Measurements from ENCODE around the gene MSL3B.

The MSL3B gene

DNA sequence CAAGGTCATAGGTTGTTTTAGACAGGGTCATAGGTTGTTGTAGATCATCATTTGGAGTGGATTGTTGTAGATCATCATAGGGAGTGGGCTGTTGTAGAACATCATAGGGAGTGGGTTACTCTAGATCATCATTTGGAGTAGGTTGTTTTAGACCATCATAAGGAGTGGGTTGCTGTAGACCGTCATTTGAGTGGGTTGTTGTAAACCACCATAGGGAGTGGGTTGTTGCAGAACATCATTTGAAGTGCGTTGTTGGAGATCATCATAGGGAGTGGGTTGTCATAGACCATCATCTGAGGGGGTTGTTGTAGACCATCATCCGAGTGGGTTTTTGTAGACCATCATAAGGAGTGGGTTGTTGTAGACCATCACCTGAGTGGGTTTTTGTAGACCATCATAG is 39.4 kb upstream of the MSL3B start:
- Histone ChIP-seq H3K79me2 (ENCODE audit: control insufficient read depth, insufficient read depth, low read length) (no peaks in the 10 kb centered on the region), H3K9me3 (replicated peaks; ENCODE audit: control insufficient read depth, insufficient read depth, low read depth, low read length) (no peaks in the 10 kb centered on the region), H3K27me3 (ENCODE audit: control insufficient read depth in 2 of 2, insufficient read depth in 2 of 2, low read length in 2 of 2) (peaks cover 2 to 9% of the 10 kb centered on the region in 2 experiments; a peak in 4 of 5 replicates), H2AFZ (ENCODE audit: low read depth, low read length) (no peak overlapping the region), H3K9ac (ENCODE audit: insufficient read depth in 1 of 2, low read depth in 2 of 2, low read length in 2 of 2) (no peak overlapping the region), H3K4me1 (replicated peaks in 1 of 2; ENCODE audit: control insufficient read depth in 2 of 2, insufficient read depth in 2 of 2, low read length in 2 of 2) (no peaks in the 10 kb centered on the region), H3K4me3 (no peak overlapping the region), H3K9me1 (ENCODE audit: control insufficient read depth, insufficient read depth, low read length) (no peaks in the 10 kb centered on the region), H4K20me1 (replicated peaks; ENCODE audit: control insufficient read depth, insufficient read depth, low read length) (no peaks in the 10 kb centered on the region), H3K4me2 (ENCODE audit: insufficient read depth, low read length) (no peak overlapping the region), H3K27ac (ENCODE audit: extremely low read depth, low read depth, low read length) (no peak overlapping the region), H3K36me3 (ENCODE audit: control insufficient read depth, insufficient read depth, low read length) (no peaks in the 10 kb centered on the region)
- ATAC-seq (no peak), FAIRE-seq (no peak), DNase-seq (ENCODE audit: extremely low read depth in 1 of 4, low spot score in 3 of 4) (no peak)
- BruUV-seq (replicated peaks): no TSS peak
- TF ChIP-seq ZNF263 (CRISPR knock-in tag; IDR thresholded peaks at IDR 0.05; ENCODE audit: borderline replicate concordance) (no peak), POLR2AphosphoS2 (IDR thresholded peaks at IDR 0.05; ENCODE audit: low read length) (no peak)
- ChIA-PET POLR2A (no interaction called here), CTCF (ENCODE audit: low intra/inter-chr PET ratio) (no interaction called here)
- intact Hi-C loops (cut with micrococcal nuclease): no loop called here
- whole genome bisulfite sequencing (ENCODE audit: insufficient coverage, low coverage, missing lambda C conversion rate): 0% methylated on average over 3 of the region's 3 CpGs
- in situ Hi-C loops (cut with MboI): no loop called here

DNA sequence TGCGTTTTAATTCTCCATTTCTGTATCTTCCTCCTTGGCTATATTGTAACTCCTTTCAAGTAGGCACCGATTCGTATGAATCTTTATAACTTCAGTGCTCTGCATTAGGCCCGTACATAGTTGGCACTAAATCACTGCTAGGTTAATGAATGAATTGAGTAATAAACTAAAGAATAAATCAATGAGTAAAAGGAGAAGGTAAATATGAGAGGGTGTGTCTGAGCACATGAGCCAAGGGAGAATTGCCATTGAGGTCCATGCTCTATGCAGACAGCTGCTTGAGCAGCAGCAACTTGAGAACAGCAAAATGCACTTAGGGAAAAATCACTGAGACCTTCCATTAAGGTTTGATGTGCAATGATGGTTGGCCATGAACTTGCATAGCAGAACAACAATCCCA is 37.8 kb upstream of the MSL3B start:
- DNase-seq (ENCODE audit: extremely low read depth in 1 of 4, low spot score in 3 of 4): no peak
- intact Hi-C loops (cut with micrococcal nuclease) (no loop called here), in situ Hi-C loops (cut with MboI) (no loop called here)
- Histone ChIP-seq H3K27me3 (ENCODE audit: control insufficient read depth in 2 of 2, insufficient read depth in 2 of 2, low read length in 2 of 2) (peaks cover 2 to 10% of the 10 kb centered on the region in 2 experiments; a peak in 4 of 5 replicates), H3K9me3 (replicated peaks; ENCODE audit: control insufficient read depth, insufficient read depth, low read depth, low read length) (no peaks in the 10 kb centered on the region), H3K4me2 (ENCODE audit: insufficient read depth, low read length) (no peak overlapping the region), H3K4me3 (no peak overlapping the region), H3K9ac (ENCODE audit: insufficient read depth in 1 of 2, low read depth in 2 of 2, low read length in 2 of 2) (no peak overlapping the region), H3K9me1 (ENCODE audit: control insufficient read depth, insufficient read depth, low read length) (no peaks in the 10 kb centered on the region), H2AFZ (ENCODE audit: low read depth, low read length) (no peak overlapping the region), H3K36me3 (ENCODE audit: control insufficient read depth, insufficient read depth, low read length) (no peaks in the 10 kb centered on the region), H3K79me2 (ENCODE audit: control insufficient read depth, insufficient read depth, low read length) (no peaks in the 10 kb centered on the region), H3K4me1 (replicated peaks in 1 of 2; ENCODE audit: control insufficient read depth in 2 of 2, insufficient read depth in 2 of 2, low read length in 2 of 2) (no peaks in the 10 kb centered on the region), H4K20me1 (replicated peaks; ENCODE audit: control insufficient read depth, insufficient read depth, low read length) (no peaks in the 10 kb centered on the region), H3K27ac (ENCODE audit: extremely low read depth, low read depth, low read length) (no peak overlapping the region)
- no peak for ATAC-seq
- CTCF ChIA-PET (ENCODE audit: low intra/inter-chr PET ratio): no interaction called here
- 0% methylated on average over 4 of the region's 4 CpGs for WGBS (ENCODE audit: insufficient coverage, low coverage, missing lambda C conversion rate)
- BruUV-seq (replicated peaks): no TSS peak
- FAIRE-seq: no peak
- POLR2A ChIA-PET: no interaction called here
- TF ChIP-seq ZNF79 (CRISPR knock-in tag; IDR thresholded peaks at IDR 0.05; ENCODE audit: low read depth) (no peak), TGIF2 (CRISPR knock-in tag; IDR thresholded peaks at IDR 0.05) (no peak), BCOR (IDR thresholded peaks at IDR 0.05) (no peak), ZNF146 (CRISPR knock-in tag; IDR thresholded peaks at IDR 0.05; ENCODE audit: unreplicated experiment) (no peak), CEBPG (CRISPR knock-in tag; IDR thresholded peaks at IDR 0.05) (no peak), CEBPG (tag; conservative IDR thresholded peaks at IDR 0.05 in 1 of 2, IDR thresholded peaks at IDR 0.05 in 1 of 2) (no peak), GABPB1 (CRISPR knock-in tag; IDR thresholded peaks at IDR 0.05) (no peak), KLF13 (tag; IDR thresholded peaks at IDR 0.05; ENCODE audit: borderline replicate concordance, low read depth) (no peak), HDAC2 (IDR thresholded peaks at IDR 0.05) (no peak), WHSC1 (IDR thresholded peaks at IDR 0.05; ENCODE audit: low read length) (no peak), TARDBP (IDR thresholded peaks at IDR 0.05) (no peak), ESRRB (CRISPR knock-in tag; IDR thresholded peaks at IDR 0.05; ENCODE audit: borderline replicate concordance) (no peak), POLR2AphosphoS2 (IDR thresholded peaks at IDR 0.05; ENCODE audit: low read length) (no peak)
- TF ChIP-seq, protein P1, sequence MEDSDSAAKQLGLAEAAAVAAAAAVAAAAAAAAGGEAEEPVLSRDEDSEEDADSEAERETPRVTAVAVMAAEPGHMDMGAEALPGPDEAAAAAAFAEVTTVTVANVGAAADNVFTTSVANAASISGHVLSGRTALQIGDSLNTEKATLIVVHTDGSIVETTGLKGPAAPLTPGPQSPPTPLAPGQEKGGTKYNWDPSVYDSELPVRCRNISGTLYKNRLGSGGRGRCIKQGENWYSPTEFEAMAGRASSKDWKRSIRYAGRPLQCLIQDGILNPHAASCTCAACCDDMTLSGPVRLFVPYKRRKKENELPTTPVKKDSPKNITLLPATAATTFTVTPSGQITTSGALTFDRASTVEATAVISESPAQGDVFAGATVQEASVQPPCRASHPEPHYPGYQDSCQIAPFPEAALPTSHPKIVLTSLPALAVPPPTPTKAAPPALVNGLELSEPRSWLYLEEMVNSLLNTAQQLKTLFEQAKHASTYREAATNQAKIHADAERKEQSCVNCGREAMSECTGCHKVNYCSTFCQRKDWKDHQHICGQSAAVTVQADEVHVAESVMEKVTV (CRISPR knock-in tag; IDR thresholded peaks at IDR 0.05): no peak
- TF ChIP-seq, protein P2, sequence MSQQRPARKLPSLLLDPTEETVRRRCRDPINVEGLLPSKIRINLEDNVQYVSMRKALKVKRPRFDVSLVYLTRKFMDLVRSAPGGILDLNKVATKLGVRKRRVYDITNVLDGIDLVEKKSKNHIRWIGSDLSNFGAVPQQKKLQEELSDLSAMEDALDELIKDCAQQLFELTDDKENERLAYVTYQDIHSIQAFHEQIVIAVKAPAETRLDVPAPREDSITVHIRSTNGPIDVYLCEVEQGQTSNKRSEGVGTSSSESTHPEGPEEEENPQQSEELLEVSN (IDR thresholded peaks at IDR 0.05; ENCODE audit: borderline replicate concordance in 1 of 2, extremely low read depth in 1 of 2, insufficient read depth in 1 of 2, insufficient read length in 1 of 2, low read depth in 1 of 2, low read length in 1 of 2, poor library complexity in 1 of 2, severe bottlenecking in 1 of 2): no peak

All from K562 (cell line).